ENCODE data around the gene USP20.

DNA sequence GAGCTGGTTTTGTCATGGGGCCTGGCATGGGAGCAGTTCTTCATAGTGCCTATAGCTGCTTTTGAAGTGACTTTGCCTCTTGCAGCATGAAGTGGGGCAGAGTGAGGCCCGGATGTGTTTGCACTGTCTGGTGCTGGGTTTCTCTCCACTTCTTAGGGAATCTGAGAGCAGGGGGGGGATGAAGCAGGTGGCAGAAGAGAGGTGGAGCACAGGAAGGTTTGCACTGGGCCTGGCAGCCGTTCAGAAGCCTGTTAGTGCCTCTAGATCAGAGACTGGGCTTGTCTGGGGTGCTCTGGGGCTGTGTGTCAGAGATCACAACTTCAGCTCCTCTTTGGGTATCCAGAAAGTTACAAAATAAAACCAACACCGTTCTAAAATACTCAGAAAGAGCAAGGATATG lies 18.4 kb downstream of the USP20 start:
- TF ChIP-seq, protein P1, sequence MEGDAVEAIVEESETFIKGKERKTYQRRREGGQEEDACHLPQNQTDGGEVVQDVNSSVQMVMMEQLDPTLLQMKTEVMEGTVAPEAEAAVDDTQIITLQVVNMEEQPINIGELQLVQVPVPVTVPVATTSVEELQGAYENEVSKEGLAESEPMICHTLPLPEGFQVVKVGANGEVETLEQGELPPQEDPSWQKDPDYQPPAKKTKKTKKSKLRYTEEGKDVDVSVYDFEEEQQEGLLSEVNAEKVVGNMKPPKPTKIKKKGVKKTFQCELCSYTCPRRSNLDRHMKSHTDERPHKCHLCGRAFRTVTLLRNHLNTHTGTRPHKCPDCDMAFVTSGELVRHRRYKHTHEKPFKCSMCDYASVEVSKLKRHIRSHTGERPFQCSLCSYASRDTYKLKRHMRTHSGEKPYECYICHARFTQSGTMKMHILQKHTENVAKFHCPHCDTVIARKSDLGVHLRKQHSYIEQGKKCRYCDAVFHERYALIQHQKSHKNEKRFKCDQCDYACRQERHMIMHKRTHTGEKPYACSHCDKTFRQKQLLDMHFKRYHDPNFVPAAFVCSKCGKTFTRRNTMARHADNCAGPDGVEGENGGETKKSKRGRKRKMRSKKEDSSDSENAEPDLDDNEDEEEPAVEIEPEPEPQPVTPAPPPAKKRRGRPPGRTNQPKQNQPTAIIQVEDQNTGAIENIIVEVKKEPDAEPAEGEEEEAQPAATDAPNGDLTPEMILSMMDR (tag by site-specific recombination; IDR thresholded peaks at IDR 0.05), result no peak
- no peak for TF ChIP-seq ZNF549 (tag by site-specific recombination; IDR thresholded peaks at IDR 0.05)
- TF ChIP-seq ZFP37 (tag by site-specific recombination; IDR thresholded peaks at IDR 0.05), result no peak
- TF ChIP-seq ZNF274 (IDR thresholded peaks at IDR 0.05; ENCODE audit: low read length), result no peak
- no peak for TF ChIP-seq ZNF274 (tag by site-specific recombination; IDR thresholded peaks at IDR 0.05; ENCODE audit: borderline replicate concordance)
- no peak for TF ChIP-seq ZNF654 (tag by site-specific recombination; IDR thresholded peaks at IDR 0.05; ENCODE audit: low read depth)
- TF ChIP-seq, protein P2, sequence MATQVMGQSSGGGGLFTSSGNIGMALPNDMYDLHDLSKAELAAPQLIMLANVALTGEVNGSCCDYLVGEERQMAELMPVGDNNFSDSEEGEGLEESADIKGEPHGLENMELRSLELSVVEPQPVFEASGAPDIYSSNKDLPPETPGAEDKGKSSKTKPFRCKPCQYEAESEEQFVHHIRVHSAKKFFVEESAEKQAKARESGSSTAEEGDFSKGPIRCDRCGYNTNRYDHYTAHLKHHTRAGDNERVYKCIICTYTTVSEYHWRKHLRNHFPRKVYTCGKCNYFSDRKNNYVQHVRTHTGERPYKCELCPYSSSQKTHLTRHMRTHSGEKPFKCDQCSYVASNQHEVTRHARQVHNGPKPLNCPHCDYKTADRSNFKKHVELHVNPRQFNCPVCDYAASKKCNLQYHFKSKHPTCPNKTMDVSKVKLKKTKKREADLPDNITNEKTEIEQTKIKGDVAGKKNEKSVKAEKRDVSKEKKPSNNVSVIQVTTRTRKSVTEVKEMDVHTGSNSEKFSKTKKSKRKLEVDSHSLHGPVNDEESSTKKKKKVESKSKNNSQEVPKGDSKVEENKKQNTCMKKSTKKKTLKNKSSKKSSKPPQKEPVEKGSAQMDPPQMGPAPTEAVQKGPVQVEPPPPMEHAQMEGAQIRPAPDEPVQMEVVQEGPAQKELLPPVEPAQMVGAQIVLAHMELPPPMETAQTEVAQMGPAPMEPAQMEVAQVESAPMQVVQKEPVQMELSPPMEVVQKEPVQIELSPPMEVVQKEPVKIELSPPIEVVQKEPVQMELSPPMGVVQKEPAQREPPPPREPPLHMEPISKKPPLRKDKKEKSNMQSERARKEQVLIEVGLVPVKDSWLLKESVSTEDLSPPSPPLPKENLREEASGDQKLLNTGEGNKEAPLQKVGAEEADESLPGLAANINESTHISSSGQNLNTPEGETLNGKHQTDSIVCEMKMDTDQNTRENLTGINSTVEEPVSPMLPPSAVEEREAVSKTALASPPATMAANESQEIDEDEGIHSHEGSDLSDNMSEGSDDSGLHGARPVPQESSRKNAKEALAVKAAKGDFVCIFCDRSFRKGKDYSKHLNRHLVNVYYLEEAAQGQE (tag by site-specific recombination; IDR thresholded peaks at IDR 0.05), result no peak
- TF ChIP-seq HOXD13 (CRISPR knock-in tag; IDR thresholded peaks at IDR 0.05; ENCODE audit: borderline replicate concordance), result no peak
- TF ChIP-seq KLF1 (tag by site-specific recombination; IDR thresholded peaks at IDR 0.05), result no peak
- TF ChIP-seq, protein P3, sequence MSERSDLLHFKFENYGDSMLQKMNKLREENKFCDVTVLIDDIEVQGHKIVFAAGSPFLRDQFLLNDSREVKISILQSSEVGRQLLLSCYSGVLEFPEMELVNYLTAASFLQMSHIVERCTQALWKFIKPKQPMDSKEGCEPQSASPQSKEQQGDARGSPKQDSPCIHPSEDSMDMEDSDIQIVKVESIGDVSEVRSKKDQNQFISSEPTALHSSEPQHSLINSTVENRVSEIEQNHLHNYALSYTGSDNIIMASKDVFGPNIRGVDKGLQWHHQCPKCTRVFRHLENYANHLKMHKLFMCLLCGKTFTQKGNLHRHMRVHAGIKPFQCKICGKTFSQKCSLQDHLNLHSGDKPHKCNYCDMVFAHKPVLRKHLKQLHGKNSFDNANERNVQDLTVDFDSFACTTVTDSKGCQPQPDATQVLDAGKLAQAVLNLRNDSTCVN (tag by site-specific recombination; optimal IDR thresholded peaks at IDR 0.05), result no peak
- no peak for TF ChIP-seq ZNF174 (tag by site-specific recombination; IDR thresholded peaks at IDR 0.05)
- TF ChIP-seq REPIN1 (tag by site-specific recombination; IDR thresholded peaks at IDR 0.05; ENCODE audit: low read depth), result no peak

Data from HEK293 (cell line).